Suprapubic skin (tissue), 4 donors: ENCODE results near the gene GPR137B. TPM values are rescaled to one million over a fixed set of nuclear protein-coding genes. Genes with fewer than 3 reads are reported as not detected.
"Not testable (repeated sequence)": the region's sequence is repeated elsewhere in the genome, so short reads cannot be mapped to it uniquely, and the experiment has no call there.

Experiments used
- DNase-seq, 2 donors: peaks; one replicate each; pipeline ENCODE4 v3.0.0-alpha.2; 2019; ENCODE audit warnings: low spot score in 2 of 2
- H3K27ac ChIP-seq: fragments of 200-600 bp; sonication (generic); one replicate; pipeline ENCODE4 v1.5.1; 2019
- H3K27me3 ChIP-seq: fragments of 200-600 bp; sonication (generic); one replicate; pipeline ENCODE4 v1.5.1; 2019
- H3K36me3 ChIP-seq: fragments of 200-600 bp; sonication (generic); one replicate; pipeline ENCODE4 v1.5.1; 2019
- H3K4me1 ChIP-seq: fragments of 200-600 bp; sonication (generic); one replicate; pipeline ENCODE4 v1.5.1; 2019
- H3K4me3 ChIP-seq: fragments of 200-600 bp; sonication (generic); one replicate; pipeline ENCODE4 v1.5.1; 2019; ENCODE audit warnings: mild to moderate bottlenecking
- H3K9me3 ChIP-seq: fragments of 200-600 bp; sonication (generic); one replicate; pipeline ENCODE4 v1.5.1; 2019
- CTCF ChIP-seq, 2 donors: fragments of 200-600 bp in 1 of 2; fragments of 450-650 bp in 1 of 2; sonication (generic) in 1 of 2; IDR thresholded peaks; one replicate each; pipeline ENCODE4 v1.5.1; 2016 to 2019; ENCODE audit warnings: antibody characterized with exemption in 2 of 2, mild to moderate bottlenecking in 1 of 2, moderate library complexity in 1 of 2
- EP300 ChIP-seq: sonication (generic); formaldehyde crosslinking; IDR thresholded peaks from one replicate; pipeline ENCODE4 v1.6.1; 2017; ENCODE audit warnings: antibody characterized with exemption
- POLR2A ChIP-seq, 2 donors: fragments of 450-650 bp; IDR thresholded peaks; one replicate each; pipeline ENCODE4 v1.6.1; 2017; ENCODE audit warnings: antibody characterized with exemption in 2 of 2, mild to moderate bottlenecking in 2 of 2, moderate library complexity in 2 of 2
- POLR2AphosphoS5 ChIP-seq, 3 donors: sonication (generic); formaldehyde crosslinking; IDR thresholded peaks; one replicate each; pipeline ENCODE4 v1.6.1; 2017; ENCODE audit warnings: antibody characterized with exemption in 3 of 3
- WGBS: methylation state at CpG from one replicate; pipeline ENCODE4 v1.1.5; 2018; 5-methylcytosine and 5-hydroxymethylcytosine counted together
- total RNA-seq, 4 donors: library from RNA; depleted of rRNA; stranded (reverse); fragments of >200 nt; gene quantifications; one replicate each; pipeline ENCODE4 v1.1.0, GENCODE V29; 2016

The GPR137B gene
- total RNA-seq, 4 donors from 2014 or later = 34.9 to 60.0 (median 47.2) TPM

GRCh38 chr1:236176337-236177336 is 34.3 kb downstream of the GPR137B start:
- H3K9me3 ChIP-seq = no peaks in the 10 kb centered on the region
- H3K27ac ChIP-seq = no peak overlapping the region
- DNase-seq = no peak
- no peaks in the 10 kb centered on the region for H3K4me1 ChIP-seq
- no peaks in the 10 kb centered on the region for H3K27me3 ChIP-seq
- WGBS = 72% methylated on average over 18 of the region's 18 CpGs
- H3K36me3 ChIP-seq = peaks cover 14% of the 10 kb centered on the region
- TF ChIP-seq EP300 (no peak), POLR2A (IDR thresholded peaks at IDR 0.05) (no peak), CTCF (IDR thresholded peaks at IDR 0.05) (no peak), POLR2AphosphoS5 (IDR thresholded peaks at IDR 0.05) (no peak)
- H3K4me3 ChIP-seq = no peak overlapping the region

GRCh38 chr1:236179634-236180033 is 37.3 kb downstream of the GPR137B start:
- Histone ChIP-seq H3K27ac (no peak overlapping the region), H3K4me3 (no peak overlapping the region), H3K4me1 (no peaks in the 10 kb centered on the region), H3K36me3 (peaks cover 28% of the 10 kb centered on the region), H3K9me3 (no peaks in the 10 kb centered on the region), H3K27me3 (no peaks in the 10 kb centered on the region)
- WGBS = 90% methylated on average over 6 of the region's 6 CpGs
- TF ChIP-seq EP300 = no peak
- TF ChIP-seq POLR2AphosphoS5 (IDR thresholded peaks at IDR 0.05) = no peak
- TF ChIP-seq CTCF (IDR thresholded peaks at IDR 0.05) = no peak
- no peak for TF ChIP-seq POLR2A (IDR thresholded peaks at IDR 0.05)
- no peak for DNase-seq

- 94% methylated on average over 3 of the region's 3 CpGs for WGBS
Observed at GRCh38 chr1:236181059-236181458, 38.7 kb downstream of the GPR137B start.

GRCh38 chr1:236185687-236186086 is 43.3 kb downstream of the GPR137B start:
- DNase-seq = no peak
- Histone ChIP-seq H3K4me3 (no peak overlapping the region), H3K36me3 (peaks cover 42% of the 10 kb centered on the region), H3K27me3 (no peaks in the 10 kb centered on the region), H3K9me3 (peaks cover 5% of the 10 kb centered on the region), H3K27ac (no peak overlapping the region), H3K4me1 (no peaks in the 10 kb centered on the region)
- 79% methylated on average over 4 of the region's 4 CpGs for WGBS
- TF ChIP-seq CTCF (IDR thresholded peaks at IDR 0.05) = no peak
- no peak for TF ChIP-seq EP300
- no peak for TF ChIP-seq POLR2AphosphoS5 (IDR thresholded peaks at IDR 0.05)
- no peak for TF ChIP-seq POLR2A (IDR thresholded peaks at IDR 0.05)

More at GRCh38 chr1:236181059-236181458, 38.7 kb downstream of the GPR137B start:
- Histone ChIP-seq H3K27ac (no peak overlapping the region), H3K36me3 (peaks cover 40% of the 10 kb centered on the region), H3K4me3 (no peak overlapping the region), H3K9me3 (no peaks in the 10 kb centered on the region), H3K4me1 (no peaks in the 10 kb centered on the region), H3K27me3 (no peaks in the 10 kb centered on the region)
- DNase-seq = no peak
- TF ChIP-seq POLR2AphosphoS5 (IDR thresholded peaks at IDR 0.05) = no peak
- no peak for TF ChIP-seq POLR2A (IDR thresholded peaks at IDR 0.05)
- no peak for TF ChIP-seq CTCF (IDR thresholded peaks at IDR 0.05)
- TF ChIP-seq EP300 = no peak

- not testable (repeated sequence) for H3K4me1 ChIP-seq, H3K9me3 ChIP-seq, H3K4me3 ChIP-seq, DNase-seq, H3K27ac ChIP-seq, H3K27me3 ChIP-seq
- 88% methylated on average over 2 of the region's 2 CpGs for WGBS
- H3K36me3 ChIP-seq = peaks cover 41% of the 10 kb centered on the region
Observed at GRCh38 chr1:236186471-236186870, 44.1 kb downstream of the GPR137B start.

- not testable (repeated sequence) for H3K9me3 ChIP-seq, DNase-seq, H3K4me3 ChIP-seq, H3K27ac ChIP-seq, H3K27me3 ChIP-seq, H3K4me1 ChIP-seq
- peaks cover 51% of the 10 kb centered on the region for H3K36me3 ChIP-seq
- WGBS = 91% methylated on average over 1 of the region's 1 CpG
Observed at GRCh38 chr1:236188084-236188483, 45.7 kb downstream of the GPR137B start.
